ENCODE data around the gene SGSM2.

The SGSM2 gene

DNA sequence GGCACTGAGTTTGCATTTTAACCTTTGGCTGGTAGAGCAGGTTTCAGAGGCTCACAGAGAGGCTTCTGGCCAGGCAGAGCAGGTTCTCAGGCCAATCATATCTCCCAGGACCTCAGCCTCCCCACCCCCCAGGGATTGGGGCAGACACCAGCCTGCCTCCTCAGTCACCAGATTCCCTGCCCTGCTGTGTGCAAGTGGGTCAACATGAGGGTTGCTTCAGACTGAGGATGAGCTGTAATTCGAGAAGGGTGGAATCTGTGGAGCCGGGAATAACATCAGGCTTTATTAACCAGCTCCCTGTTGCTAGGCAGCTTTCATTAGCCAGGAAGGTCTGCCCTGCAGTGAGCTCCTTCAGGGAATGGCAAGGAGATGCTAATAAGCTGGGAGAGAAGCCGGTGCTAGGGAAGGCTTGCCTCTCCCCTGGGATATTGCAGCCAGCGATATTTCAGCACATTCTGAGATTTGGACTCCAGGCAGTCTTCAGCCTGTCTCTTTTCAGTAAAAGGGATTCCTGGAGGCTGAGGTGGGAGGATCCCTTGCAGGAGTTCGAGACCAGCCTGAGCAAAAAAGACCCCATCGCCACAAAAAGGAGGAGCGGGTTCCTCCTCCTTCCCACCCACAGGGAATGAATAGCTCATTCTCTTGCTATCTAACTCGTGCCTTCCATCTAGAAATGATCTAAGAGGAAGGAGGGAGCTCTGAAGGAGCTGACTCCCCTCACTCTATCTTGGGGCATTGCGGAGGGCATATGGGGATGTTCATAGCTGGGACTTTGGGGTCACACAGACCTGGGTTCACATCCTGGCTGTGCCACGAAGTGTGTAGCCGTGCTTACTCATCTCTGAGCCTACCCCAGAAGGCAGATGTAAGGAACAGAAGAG lies 10.7 kb downstream of the SGSM2 start:
- Histone ChIP-seq H3F3A (ENCODE audit: insufficient read depth) (no peaks in the 10 kb centered on the region), H3K36me3 (ENCODE audit: low read length) (no peaks in the 10 kb centered on the region), H3K27me3 (ENCODE audit: low read length) (no peaks in the 10 kb centered on the region), H3K9me2 (replicated peaks; ENCODE audit: insufficient read depth, low read length) (no peaks in the 10 kb centered on the region), H4K20me1 (ENCODE audit: low read depth, low read length) (no peaks in the 10 kb centered on the region), H3K4me3 (ENCODE audit: insufficient read depth, low read length, poor library complexity, severe bottlenecking) (no peak overlapping the region), H3K9me3 (ENCODE audit: insufficient read depth, low read length) (no peaks in the 10 kb centered on the region), H3K79me2 (ENCODE audit: insufficient read depth, low read length) (no peaks in the 10 kb centered on the region), H2AFZ (ENCODE audit: low read depth, low read length, severe bottlenecking) (no peak overlapping the region), H3K4me2 (ENCODE audit: low read depth, low read length, poor library complexity, severe bottlenecking) (no peak overlapping the region), H3K9ac (ENCODE audit: low read length) (no peak overlapping the region), H3K27ac (ENCODE audit: low read depth, low read length) (no peak overlapping the region)
- no peak for TF ChIP-seq EZH2phosphoT487 (conservative IDR thresholded peaks at IDR 0.05; ENCODE audit: low read length)
- TF ChIP-seq, protein P1, sequence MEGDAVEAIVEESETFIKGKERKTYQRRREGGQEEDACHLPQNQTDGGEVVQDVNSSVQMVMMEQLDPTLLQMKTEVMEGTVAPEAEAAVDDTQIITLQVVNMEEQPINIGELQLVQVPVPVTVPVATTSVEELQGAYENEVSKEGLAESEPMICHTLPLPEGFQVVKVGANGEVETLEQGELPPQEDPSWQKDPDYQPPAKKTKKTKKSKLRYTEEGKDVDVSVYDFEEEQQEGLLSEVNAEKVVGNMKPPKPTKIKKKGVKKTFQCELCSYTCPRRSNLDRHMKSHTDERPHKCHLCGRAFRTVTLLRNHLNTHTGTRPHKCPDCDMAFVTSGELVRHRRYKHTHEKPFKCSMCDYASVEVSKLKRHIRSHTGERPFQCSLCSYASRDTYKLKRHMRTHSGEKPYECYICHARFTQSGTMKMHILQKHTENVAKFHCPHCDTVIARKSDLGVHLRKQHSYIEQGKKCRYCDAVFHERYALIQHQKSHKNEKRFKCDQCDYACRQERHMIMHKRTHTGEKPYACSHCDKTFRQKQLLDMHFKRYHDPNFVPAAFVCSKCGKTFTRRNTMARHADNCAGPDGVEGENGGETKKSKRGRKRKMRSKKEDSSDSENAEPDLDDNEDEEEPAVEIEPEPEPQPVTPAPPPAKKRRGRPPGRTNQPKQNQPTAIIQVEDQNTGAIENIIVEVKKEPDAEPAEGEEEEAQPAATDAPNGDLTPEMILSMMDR (IDR thresholded peaks at IDR 0.05; ENCODE audit: insufficient read depth, low read length, poor library complexity, severe bottlenecking) = no peak

DNA sequence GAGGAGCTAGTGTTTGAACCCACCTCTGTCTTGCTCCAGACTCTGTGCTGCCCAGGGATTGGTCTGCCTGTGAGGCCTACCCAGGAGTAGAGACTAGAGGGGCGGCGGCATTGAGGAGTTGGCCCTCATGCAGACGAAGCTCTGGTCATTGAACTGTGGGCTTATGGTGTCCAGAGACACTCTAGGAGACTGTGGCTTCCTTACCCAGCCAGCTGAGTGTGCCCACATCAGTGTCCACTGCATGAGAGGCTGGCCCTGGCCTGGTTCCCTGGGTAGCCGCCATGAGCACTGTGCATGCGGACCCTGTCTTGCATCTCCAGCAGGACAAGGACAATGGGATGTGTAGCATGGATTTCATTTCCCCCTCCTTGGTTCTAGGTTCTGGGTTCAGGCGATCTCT lies 14.0 kb downstream of the SGSM2 start:
- Histone ChIP-seq H3K79me2 (ENCODE audit: insufficient read depth, low read length) (no peaks in the 10 kb centered on the region), H3K9ac (ENCODE audit: low read length) (no peak overlapping the region), H4K20me1 (ENCODE audit: low read depth, low read length) (no peaks in the 10 kb centered on the region), H3K27me3 (ENCODE audit: low read length) (no peaks in the 10 kb centered on the region), H3K4me2 (ENCODE audit: low read depth, low read length, poor library complexity, severe bottlenecking) (no peak overlapping the region), H3K36me3 (ENCODE audit: low read length) (no peaks in the 10 kb centered on the region), H3K4me3 (ENCODE audit: insufficient read depth, low read length, poor library complexity, severe bottlenecking) (no peak overlapping the region), H2AFZ (ENCODE audit: low read depth, low read length, severe bottlenecking) (no peak overlapping the region), H3K9me2 (replicated peaks; ENCODE audit: insufficient read depth, low read length) (no peaks in the 10 kb centered on the region), H3K27ac (ENCODE audit: low read depth, low read length) (no peak overlapping the region), H3F3A (ENCODE audit: insufficient read depth) (no peaks in the 10 kb centered on the region), H3K9me3 (ENCODE audit: insufficient read depth, low read length) (no peaks in the 10 kb centered on the region)
- no peak for TF ChIP-seq EZH2phosphoT487 (conservative IDR thresholded peaks at IDR 0.05; ENCODE audit: low read length)
- TF ChIP-seq, protein P1 (IDR thresholded peaks at IDR 0.05; ENCODE audit: insufficient read depth, low read length, poor library complexity, severe bottlenecking) = no peak

DNA sequence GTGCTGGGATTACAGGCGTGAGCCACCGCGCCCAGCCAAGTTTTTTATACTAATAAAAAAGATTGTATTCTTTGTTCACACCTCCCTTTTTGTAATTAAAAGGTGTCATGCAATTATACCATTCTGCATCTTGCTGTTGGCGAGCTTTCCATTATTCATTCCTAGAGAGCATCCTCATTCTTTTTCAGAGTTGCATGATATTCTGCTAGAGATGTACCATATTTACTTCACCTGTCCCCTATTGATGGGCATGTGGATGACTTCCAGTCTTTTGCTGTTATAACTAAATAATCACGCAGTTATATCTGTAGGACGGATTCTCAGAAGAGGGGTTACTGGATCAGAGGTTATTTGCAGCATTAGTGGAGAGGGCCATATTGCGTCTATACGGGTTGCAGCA lies 17.0 kb downstream of the SGSM2 start:
- no peaks in the 10 kb centered on the region for H3K79me2 ChIP-seq (ENCODE audit: insufficient read depth, low read length)
- H3K36me3 ChIP-seq (ENCODE audit: low read length) = no peaks in the 10 kb centered on the region
- H3K4me2 ChIP-seq (ENCODE audit: low read depth, low read length, poor library complexity, severe bottlenecking) = no peak overlapping the region
- no peaks in the 10 kb centered on the region for H3F3A ChIP-seq (ENCODE audit: insufficient read depth)
- no peak overlapping the region for H2AFZ ChIP-seq (ENCODE audit: low read depth, low read length, severe bottlenecking)
- no peaks in the 10 kb centered on the region for H3K9me2 ChIP-seq (replicated peaks; ENCODE audit: insufficient read depth, low read length)
- H3K4me3 ChIP-seq (ENCODE audit: insufficient read depth, low read length, poor library complexity, severe bottlenecking) = no peak overlapping the region
- no peak overlapping the region for H3K9ac ChIP-seq (ENCODE audit: low read length)
- H3K27ac ChIP-seq (ENCODE audit: low read depth, low read length) = no peak overlapping the region
- no peaks in the 10 kb centered on the region for H3K9me3 ChIP-seq (ENCODE audit: insufficient read depth, low read length)
- no peaks in the 10 kb centered on the region for H3K27me3 ChIP-seq (ENCODE audit: low read length)
- TF ChIP-seq, protein P1 (IDR thresholded peaks at IDR 0.05; ENCODE audit: insufficient read depth, low read length, poor library complexity, severe bottlenecking) = no peak
- no peaks in the 10 kb centered on the region for H4K20me1 ChIP-seq (ENCODE audit: low read depth, low read length)
